WI38 (cell line): ENCODE data around the gene COLEC12.
"Not testable (repeated sequence)": the region's sequence is repeated elsewhere in the genome, so short reads cannot be mapped to it uniquely, and the experiment has no call there.

ENCODE experiments used
- H3K4me3 ChIP-seq: 2 replicates; pipeline ENCODE4 v1.5.1; 2011; ENCODE audit warnings: low read depth, mild to moderate bottlenecking, control low read depth, low read length
- CTCF ChIP-seq: IDR thresholded peaks from 2 replicates; pipeline ENCODE4 v1.5.1; 2012; ENCODE audit warnings: low read depth, mild to moderate bottlenecking, control low read depth, low read length

Gene COLEC12

DNA sequence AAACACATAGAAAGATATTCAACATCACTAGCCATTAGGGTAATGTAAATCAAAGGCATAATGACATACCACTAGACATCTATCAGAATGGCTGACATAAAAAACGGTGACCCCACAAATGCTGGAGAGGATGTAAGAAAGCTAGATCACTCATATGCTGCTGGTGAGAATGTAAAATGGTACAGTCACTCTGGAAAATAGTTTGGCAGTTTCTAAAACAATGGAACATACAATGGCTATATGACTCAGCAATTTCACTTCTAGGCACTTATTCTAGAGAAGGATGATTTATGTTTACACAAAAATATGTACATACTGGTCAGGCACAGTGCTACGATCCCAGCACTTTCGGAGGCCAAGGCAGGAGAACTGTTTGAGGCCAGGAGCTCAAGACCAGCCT is 87.3 kb downstream of the COLEC12 start:
- no peak for TF ChIP-seq CTCF
- H3K4me3 ChIP-seq = no peak overlapping the region

GRCh38 chr18:410047-410455 is 90.5 kb downstream of the COLEC12 start:
- no peak overlapping the region for H3K4me3 ChIP-seq
- TF ChIP-seq CTCF = no peak

DNA sequence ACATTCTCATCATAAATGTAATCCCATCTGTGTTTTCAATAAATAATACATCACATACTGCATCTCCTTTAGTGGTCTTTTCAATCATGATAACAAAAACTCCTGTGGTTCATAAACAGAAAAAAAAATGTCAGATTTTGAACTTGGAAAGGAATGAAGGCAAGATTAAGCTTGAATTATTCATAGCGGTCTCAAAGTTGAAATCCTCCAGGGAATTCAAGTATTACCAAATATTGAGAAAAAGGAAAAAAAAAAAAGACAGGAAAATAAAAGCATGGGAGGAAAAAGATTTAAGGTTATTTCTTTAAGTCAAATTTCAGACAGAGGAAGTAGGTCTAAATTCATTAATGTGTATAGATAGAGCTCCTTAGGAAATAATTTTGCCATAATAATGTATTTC is 92.1 kb downstream of the COLEC12 start:
- TF ChIP-seq CTCF = no peak
- no peak overlapping the region for H3K4me3 ChIP-seq

DNA sequence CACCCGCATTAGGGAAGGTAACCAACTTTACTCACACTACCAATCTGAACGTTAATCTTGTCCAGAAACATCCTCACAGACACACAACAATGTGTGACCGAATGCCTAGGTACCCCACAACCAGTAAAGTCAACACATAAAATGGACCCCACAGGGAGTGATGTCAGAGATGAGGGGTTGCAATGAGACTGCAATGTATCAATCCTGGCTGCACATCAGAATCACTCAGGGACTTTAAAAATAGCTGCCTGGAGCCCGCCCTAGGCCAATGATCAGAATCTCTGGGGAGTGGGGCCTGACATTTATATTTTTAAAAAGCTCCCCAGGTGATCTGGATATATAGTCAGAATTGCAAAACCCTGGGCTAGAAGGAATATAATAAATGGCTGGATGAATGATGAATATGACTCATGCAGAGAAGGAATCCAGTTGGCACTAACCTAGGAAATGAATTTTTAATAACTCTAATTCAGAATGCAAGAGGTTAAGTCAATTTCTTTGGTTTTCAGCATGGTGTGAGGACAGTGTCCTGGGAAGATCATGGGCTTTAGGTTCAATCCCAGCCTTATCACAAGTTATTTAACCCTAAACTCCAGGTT is 92.8 kb downstream of the COLEC12 start:
- no peak for TF ChIP-seq CTCF
- no peak overlapping the region for H3K4me3 ChIP-seq

- TF ChIP-seq CTCF = no peak
- H3K4me3 ChIP-seq = no peak overlapping the region
Observed at GRCh38 chr18:407191-407590, 93.3 kb downstream of the COLEC12 start.

- TF ChIP-seq CTCF = no peak
- no peak overlapping the region for H3K4me3 ChIP-seq
Observed at GRCh38 chr18:406677-407076, 93.8 kb downstream of the COLEC12 start.

DNA sequence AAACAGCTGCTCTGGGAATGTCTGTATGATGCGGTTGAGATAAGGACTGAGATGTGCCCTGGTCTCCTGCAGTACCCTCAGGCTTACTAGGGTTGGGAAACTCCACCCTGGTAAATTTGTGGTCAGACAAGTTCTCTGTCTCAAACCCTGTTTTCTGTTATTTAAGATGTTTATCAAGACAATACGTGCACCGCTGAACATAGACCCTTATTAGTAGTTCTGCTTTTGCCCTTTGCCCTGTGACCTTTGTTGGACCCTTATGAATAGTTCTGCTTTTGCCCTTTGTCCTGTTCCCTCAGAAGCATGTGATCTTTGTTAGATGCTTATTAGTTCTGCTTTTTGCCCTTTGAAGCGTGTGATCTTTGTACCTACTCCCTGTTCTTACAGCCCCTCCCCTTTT is 95.5 kb downstream of the COLEC12 start:
- not testable (repeated sequence) for H3K4me3 ChIP-seq

- TF ChIP-seq CTCF = no peak
- H3K4me3 ChIP-seq = no peak overlapping the region
Observed at GRCh38 chr18:404061-404636, 96.4 kb downstream of the COLEC12 start.
